Stomach (tissue), 9 donors: Measurements from ENCODE around the gene FARP2. TPM values are rescaled to one million over a fixed set of nuclear protein-coding genes. Genes with fewer than 3 reads are reported as not detected.

ENCODE experiments used
- DNase-seq, 2 donors: peaks; one replicate each; pipeline versions ENCODE4 v3.0.0 to v3.0.0-alpha.2; 2013 to 2019
- H3K27ac ChIP-seq, 5 donors: fragments of 200-600 bp in 4 of 5; sonication (generic) in 4 of 5; one replicate each; pipeline ENCODE4 v1.5.1; 2013 to 2019; ENCODE audit warnings: mild to moderate bottlenecking in 1 of 5, moderate library complexity in 1 of 5
- H3K27me3 ChIP-seq, 3 donors: fragments of 200-600 bp; sonication (generic); one replicate each; pipeline ENCODE4 v1.5.1; 2017 to 2019; ENCODE audit warnings: mixed run types in 1 of 3
- H3K36me3 ChIP-seq, 4 donors: fragments of 200-600 bp; sonication (generic); 1 replicate in 3 of 4; 2 replicates in 1 of 4; pipeline ENCODE4 v1.5.1; 2016 to 2019
- H3K4me1 ChIP-seq, 4 donors: fragments of 200-600 bp; sonication (generic); one replicate each; pipeline ENCODE4 v1.5.1; 2016 to 2019
- H3K4me3 ChIP-seq, 4 donors: fragments of 200-600 bp; sonication (generic) in 3 of 4; one replicate each; pipeline ENCODE4 v1.5.1; 2016 to 2019; ENCODE audit warnings: mild to moderate bottlenecking in 1 of 4
- H3K9me3 ChIP-seq, 4 donors: fragments of 200-600 bp; sonication (generic); one replicate each; pipeline ENCODE4 v1.5.1; 2016 to 2019
- EP300 ChIP-seq: sonication (generic); formaldehyde crosslinking; IDR thresholded peaks from one replicate; pipeline ENCODE4 v1.6.1; 2017; ENCODE audit warnings: antibody characterized with exemption
- POLR2A ChIP-seq, 4 donors: fragments of 450-650 bp; IDR thresholded peaks; one replicate each; pipeline ENCODE4 v1.6.1; 2016; ENCODE audit warnings: antibody characterized with exemption in 4 of 4, control low read depth in 2 of 4, mild to moderate bottlenecking in 1 of 4, moderate library complexity in 1 of 4
- POLR2AphosphoS5 ChIP-seq, 3 donors: sonication (generic); formaldehyde crosslinking; IDR thresholded peaks; one replicate each; pipeline ENCODE4 v1.6.1; 2016; ENCODE audit warnings: antibody characterized with exemption in 3 of 3
- WGBS, 5 donors: extraction: QIAGEN DNeasy Blood & Tissue Kit in 3 of 5; methylation state at CpG; one replicate each; pipeline versions ENCODE4 v1.1.5 to v1.1.7; 2013 to 2018; 5-methylcytosine and 5-hydroxymethylcytosine counted together
- intact Hi-C: fragments of 100-400 bp; cut with DNase I; formaldehyde crosslinking; loops from one replicate; pipeline ENCODE4 v1.15.1; 2023; ENCODE audit warnings: low total_unique reads
- polyA plus RNA-seq, 3 donors: library from polyadenylated mRNA; stranded (reverse); fragments of 200-250 nt; gene quantifications; one replicate each; pipeline ENCODE4 v1.2.3, GENCODE V29; 2013
- total RNA-seq, 5 donors: library from RNA; depleted of rRNA; stranded (reverse); fragments of >200 nt; gene quantifications; one replicate each; pipeline versions ENCODE4 v1.1.0 to v1.2.3, GENCODE V29; 2014 to 2016
- TF ChIP-seq, protein P1 (sequence below), 7 experiments: fragments of 450-650 bp in 4 of 7; fragments of 200-600 bp in 3 of 7; sonication (generic) in 3 of 7; IDR thresholded peaks; one replicate each; pipeline ENCODE4 v1.5.1; 2016 to 2019; ENCODE audit warnings: antibody characterized with exemption in 7 of 7, control low read depth in 2 of 7, mild to moderate bottlenecking in 1 of 7
- donor health status: healthy with polysubstance abuse.
- donor health status: Bipolar disorder and iron deficiency.
- donor health status: healthy.

FARP2 gene
- total and polyA plus RNA-seq, 8 donors = 15.8 to 260 (median 69.1) TPM

DNA sequence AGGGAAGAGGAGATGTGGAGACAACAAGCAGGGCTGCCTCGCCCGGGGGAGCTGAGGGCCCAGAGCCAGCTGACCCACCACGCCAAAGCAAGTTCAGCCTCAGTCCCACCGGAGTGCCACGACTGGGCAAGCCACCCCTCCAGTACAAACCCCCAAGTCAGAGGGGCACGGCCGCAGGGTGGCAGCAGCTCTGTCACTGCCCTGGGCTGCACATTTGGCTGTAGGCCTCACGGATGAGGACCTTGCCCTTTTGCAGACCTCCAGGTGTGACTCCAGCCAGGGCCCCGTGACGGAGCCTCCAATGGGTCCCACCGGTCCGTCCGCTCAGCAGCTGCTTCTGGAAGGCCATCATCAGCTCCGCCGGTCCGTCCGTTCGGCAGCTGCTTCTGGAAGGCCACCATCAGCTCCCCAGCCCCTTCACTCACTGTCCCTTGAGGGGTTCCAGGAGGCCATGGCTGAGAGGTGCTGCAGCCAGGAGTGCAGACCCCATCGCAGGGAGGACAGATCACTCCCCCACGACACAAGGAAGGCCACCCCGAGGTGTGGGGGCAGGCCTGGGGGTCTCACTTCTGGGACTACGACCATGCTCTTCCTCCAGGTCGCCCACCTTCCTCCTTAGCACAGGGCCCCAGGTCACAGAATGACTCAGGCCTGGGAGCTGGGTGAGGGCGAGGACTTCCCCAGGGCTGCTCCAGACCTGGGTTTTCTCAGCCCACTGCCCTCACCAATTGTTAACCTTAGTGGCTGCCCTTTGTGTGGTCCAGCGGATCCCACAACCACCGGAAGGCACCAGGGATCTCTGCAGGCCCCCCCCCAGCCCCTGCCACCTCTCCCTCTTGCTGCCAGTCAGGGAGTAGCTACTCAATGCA, 176.9 kb downstream of the FARP2 start:
- H3K27me3 ChIP-seq = peaks cover 0 to 5% (median 0%) of the 10 kb centered on the region in 3 donors
- H3K4me3 ChIP-seq = no peak overlapping the region
- TF ChIP-seq, protein P1, sequence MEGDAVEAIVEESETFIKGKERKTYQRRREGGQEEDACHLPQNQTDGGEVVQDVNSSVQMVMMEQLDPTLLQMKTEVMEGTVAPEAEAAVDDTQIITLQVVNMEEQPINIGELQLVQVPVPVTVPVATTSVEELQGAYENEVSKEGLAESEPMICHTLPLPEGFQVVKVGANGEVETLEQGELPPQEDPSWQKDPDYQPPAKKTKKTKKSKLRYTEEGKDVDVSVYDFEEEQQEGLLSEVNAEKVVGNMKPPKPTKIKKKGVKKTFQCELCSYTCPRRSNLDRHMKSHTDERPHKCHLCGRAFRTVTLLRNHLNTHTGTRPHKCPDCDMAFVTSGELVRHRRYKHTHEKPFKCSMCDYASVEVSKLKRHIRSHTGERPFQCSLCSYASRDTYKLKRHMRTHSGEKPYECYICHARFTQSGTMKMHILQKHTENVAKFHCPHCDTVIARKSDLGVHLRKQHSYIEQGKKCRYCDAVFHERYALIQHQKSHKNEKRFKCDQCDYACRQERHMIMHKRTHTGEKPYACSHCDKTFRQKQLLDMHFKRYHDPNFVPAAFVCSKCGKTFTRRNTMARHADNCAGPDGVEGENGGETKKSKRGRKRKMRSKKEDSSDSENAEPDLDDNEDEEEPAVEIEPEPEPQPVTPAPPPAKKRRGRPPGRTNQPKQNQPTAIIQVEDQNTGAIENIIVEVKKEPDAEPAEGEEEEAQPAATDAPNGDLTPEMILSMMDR (IDR thresholded peaks at IDR 0.05) = no peak
- TF ChIP-seq EP300 = no peak
- no peak for TF ChIP-seq POLR2AphosphoS5 (IDR thresholded peaks at IDR 0.05)
- no peak for TF ChIP-seq POLR2A (IDR thresholded peaks at IDR 0.05)
- H3K36me3 ChIP-seq = no peaks in the 10 kb centered on the region
- WGBS, 5 donors = 83 to 89% (median 88%) methylated on average over 15 to 26 of the region's 26 CpGs
- no peaks in the 10 kb centered on the region for H3K4me1 ChIP-seq
- no peak for DNase-seq
- no peak overlapping the region for H3K27ac ChIP-seq
- no peaks in the 10 kb centered on the region for H3K9me3 ChIP-seq
- intact Hi-C loops = no loop called here

DNA sequence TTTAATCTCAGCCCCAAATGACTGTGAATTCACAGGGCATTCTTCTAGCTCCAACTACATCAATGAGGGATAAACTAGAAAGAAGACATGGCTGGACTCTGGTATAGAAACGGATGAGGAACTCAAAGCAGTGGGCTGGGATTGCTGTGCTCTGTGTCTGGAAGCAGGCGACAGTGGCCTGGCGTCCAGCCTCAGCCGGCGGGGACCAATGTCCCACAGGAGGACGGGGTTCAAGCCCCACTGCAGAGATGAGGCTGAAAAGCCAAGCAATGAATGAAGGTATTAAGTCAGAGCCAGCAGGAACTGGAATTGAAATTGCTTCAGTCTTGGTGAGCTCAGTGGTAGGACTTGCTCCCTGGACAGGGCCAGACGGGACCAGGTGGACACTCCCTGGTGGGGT, 178.2 kb downstream of the FARP2 start:
- no peak for DNase-seq
- whole genome bisulfite sequencing, 5 donors = 83 to 88% (median 85%) methylated on average over 7 of the region's 7 CpGs
- Histone ChIP-seq H3K4me3 (no peak overlapping the region), H3K36me3 (no peaks in the 10 kb centered on the region), H3K4me1 (no peaks in the 10 kb centered on the region), H3K27me3 (peaks cover 0 to 6% (median 0%) of the 10 kb centered on the region in 3 donors), H3K27ac (no peak overlapping the region), H3K9me3 (no peaks in the 10 kb centered on the region)
- TF ChIP-seq EP300 (no peak), POLR2AphosphoS5 (IDR thresholded peaks at IDR 0.05) (no peak), POLR2A (IDR thresholded peaks at IDR 0.05) (no peak)
- TF ChIP-seq, protein P1 (IDR thresholded peaks at IDR 0.05) = no peak
- intact Hi-C loops = no loop called here

DNA sequence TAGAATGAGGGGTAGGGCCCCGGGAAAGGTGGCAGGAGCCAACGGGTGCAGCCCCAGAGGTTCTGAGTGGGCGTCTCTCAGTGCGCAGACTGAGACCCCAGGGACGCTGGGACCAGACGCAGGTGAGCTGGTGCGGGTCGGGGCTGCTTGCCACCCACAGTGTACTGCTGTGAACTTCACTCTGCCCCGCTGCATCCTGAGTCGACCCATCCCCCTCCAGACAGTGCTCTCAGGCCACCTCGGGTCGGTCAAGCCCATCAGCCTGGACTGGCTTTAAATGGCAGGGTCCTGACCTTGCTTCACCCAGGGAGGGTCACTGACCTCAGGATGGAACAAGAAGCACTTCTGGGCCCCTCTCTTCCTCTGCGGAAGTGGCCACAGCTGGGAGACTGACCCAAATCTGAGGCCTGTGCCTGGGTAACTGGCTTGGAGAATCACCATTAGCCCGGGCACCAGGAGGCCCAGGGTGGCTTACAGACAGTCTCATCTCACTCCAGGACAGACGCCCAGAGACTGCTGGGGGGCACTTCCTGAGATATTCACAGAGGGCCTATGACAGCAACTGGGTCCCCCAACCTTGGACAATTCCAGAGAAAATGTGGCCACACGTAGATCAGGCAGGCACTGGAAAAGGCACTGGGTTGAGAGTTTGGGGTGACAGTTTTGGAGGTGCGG, 178.8 kb downstream of the FARP2 start:
- no peaks in the 10 kb centered on the region for H3K9me3 ChIP-seq
- H3K36me3 ChIP-seq = no peaks in the 10 kb centered on the region
- H3K4me1 ChIP-seq = no peaks in the 10 kb centered on the region
- TF ChIP-seq EP300 (no peak), POLR2AphosphoS5 (IDR thresholded peaks at IDR 0.05) (no peak), POLR2A (IDR thresholded peaks at IDR 0.05) (no peak)
- TF ChIP-seq, protein P1 (IDR thresholded peaks at IDR 0.05) = no peak
- H3K27me3 ChIP-seq = peaks cover 0 to 12% (median 0%) of the 10 kb centered on the region in 3 donors
- intact Hi-C loops = no loop called here
- H3K27ac ChIP-seq = no peak overlapping the region
- no peak overlapping the region for H3K4me3 ChIP-seq
- WGBS, 5 donors = 79 to 88% (median 84%) methylated on average over 13 to 17 of the region's 17 CpGs
- no peak for DNase-seq

DNA sequence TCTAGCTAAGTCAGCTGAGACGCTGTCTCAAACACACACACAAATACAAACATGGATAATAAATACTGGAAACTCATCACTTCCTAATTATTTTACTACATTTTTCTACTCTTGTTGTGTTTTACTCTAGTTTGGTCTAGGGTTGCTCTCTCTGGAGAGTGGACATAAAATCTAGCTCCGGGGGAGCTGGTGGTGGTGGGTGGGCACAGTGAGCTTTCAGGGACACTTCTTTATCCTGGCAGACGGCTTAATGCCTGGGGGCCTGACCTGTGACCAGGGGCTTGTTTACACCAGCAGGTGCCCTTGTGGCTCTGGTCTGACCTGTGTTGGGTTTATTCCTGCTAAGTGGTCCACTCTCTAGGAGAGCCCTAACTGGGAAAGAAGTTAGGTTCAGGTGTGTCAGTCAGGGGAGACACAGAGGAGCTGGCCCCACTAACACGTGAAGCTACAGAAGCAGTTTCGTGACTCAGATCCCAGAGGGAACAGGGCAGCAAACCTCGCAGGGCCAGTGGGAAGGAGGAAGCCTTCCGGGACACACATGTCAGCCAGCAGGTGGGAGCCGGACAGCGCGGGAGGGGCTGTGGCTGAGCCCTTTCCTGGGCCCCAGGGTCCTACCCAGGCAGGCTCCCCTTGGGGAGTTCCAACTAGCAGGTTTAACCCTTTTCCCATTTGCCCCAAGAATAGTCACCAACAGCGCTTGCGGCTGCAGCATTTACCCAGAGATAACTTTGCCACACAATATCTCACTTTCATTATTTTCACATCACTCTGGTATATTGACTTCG, 180.0 kb downstream of the FARP2 start:
- intact Hi-C loops = no loop called here
- no peak overlapping the region for H3K27ac ChIP-seq
- WGBS, 5 donors = 35 to 51% (median 42%) methylated on average over 13 of the region's 13 CpGs
- no peak overlapping the region for H3K4me3 ChIP-seq
- H3K27me3 ChIP-seq = peaks cover 0 to 24% (median 6%) of the 10 kb centered on the region in 3 donors
- TF ChIP-seq POLR2AphosphoS5 (IDR thresholded peaks at IDR 0.05) (no peak), POLR2A (IDR thresholded peaks at IDR 0.05) (no peak), EP300 (no peak)
- TF ChIP-seq, protein P1 (IDR thresholded peaks at IDR 0.05) = no peak
- H3K4me1 ChIP-seq = peaks cover 8 to 12% (median 8%) of the 10 kb centered on the region in 4 donors
- H3K9me3 ChIP-seq = no peaks in the 10 kb centered on the region
- H3K36me3 ChIP-seq = no peaks in the 10 kb centered on the region
- peak in 1 of 2 donors; percentile 66 for DNase-seq
